ENCODE results near the gene KSR2. TPM values are rescaled to one million over a fixed set of nuclear protein-coding genes. Genes with fewer than 3 reads are reported as not detected.

Gene KSR2
- total and polyA plus RNA-seq, 2 of the 13 experiments (the other 11 are each of a cell fraction or from before 2014, with no cell fraction given), result 0.02 TPM; not detected in 1

- in situ Hi-C loops (cut with HindIII; ENCODE audit: extremely low pct_ligation_motif_present, low pct_unique_long_range_greater_than_20kb), result no loop called here
- intact Hi-C loops (cut with micrococcal nuclease; ENCODE audit: unreplicated experiment), result loop anchor here (5.0 kb wide), 1 partner anchor 138 kb away; no protein-coding TSS in a partner anchor
- Histone ChIP-seq H3K36me3 (replicated peaks in 1 of 2; ENCODE audit: control insufficient read depth in 1 of 2, insufficient read depth in 2 of 2, low read length in 2 of 2) (peaks cover 3 to 13% of the 10 kb centered on the region in 2 experiments; a peak in 4 of 5 replicates), H3K4me3 (replicated peaks in 1 of 3; ENCODE audit: insufficient read depth in 1 of 3, low read depth in 2 of 3, low read length in 3 of 3) (no peak overlapping the region), H3K27ac (ENCODE audit: extremely low read length, insufficient read depth, low read length) (no peak overlapping the region), H3K79me2 (ENCODE audit: insufficient read depth, low read length) (peaks cover 15% of the 10 kb centered on the region), H3K9me3 (ENCODE audit: low read length) (no peaks in the 10 kb centered on the region), H3K27me3 (ENCODE audit: control insufficient read depth in 1 of 2, insufficient read depth in 2 of 2, low read length in 2 of 2) (no peaks in the 10 kb centered on the region), H3K9ac (ENCODE audit: insufficient read depth, low read depth, low read length) (no peak overlapping the region), H3K4me2 (ENCODE audit: low read depth, low read length) (no peak overlapping the region; the same call in 1 of the 2 replicates), H3K4me1 (ENCODE audit: insufficient read depth, low read length) (peaks cover 35% of the 10 kb centered on the region), H4K20me1 (ENCODE audit: insufficient read depth, low read length) (no peaks in the 10 kb centered on the region), H2AFZ (ENCODE audit: low read length) (no peak overlapping the region)
- ChIA-PET CTCF (ENCODE audit: low intra/inter-chr PET ratio, low total read pairs) (no interaction called here), POLR2A (no interaction called here)
- TF ChIP-seq ARNT (IDR thresholded peaks at IDR 0.05) (no peak), ZNF816 (CRISPR knock-in tag; IDR thresholded peaks at IDR 0.05; ENCODE audit: borderline replicate concordance) (no peak), ZNF143 (CRISPR knock-in tag; IDR thresholded peaks at IDR 0.05) (no peak), ZKSCAN1 (IDR thresholded peaks at IDR 0.05; ENCODE audit: low read length) (no peak), ZMAT3 (CRISPR knock-in tag; conservative IDR thresholded peaks at IDR 0.05) (no peak), ZNF747 (CRISPR knock-in tag; IDR thresholded peaks at IDR 0.05; ENCODE audit: borderline replicate concordance) (no peak), CENPT (CRISPR knock-in tag; IDR thresholded peaks at IDR 0.05; ENCODE audit: low read depth) (no peak), U2AF2 (IDR thresholded peaks at IDR 0.05; ENCODE audit: low read depth, low read length) (no peak), HNRNPK (IDR thresholded peaks at IDR 0.05; ENCODE audit: low read depth, low read length, poor library complexity, severe bottlenecking) (no peak), ZNF614 (CRISPR knock-in tag; IDR thresholded peaks at IDR 0.05; ENCODE audit: borderline replicate concordance) (no peak), ZNF883 (CRISPR knock-in tag; IDR thresholded peaks at IDR 0.05; ENCODE audit: not compliant biosample characterization) (no peak), PLSCR1 (CRISPR knock-in tag; IDR thresholded peaks at IDR 0.05; ENCODE audit: borderline replicate concordance) (no peak), HMG20A (CRISPR knock-in tag; IDR thresholded peaks at IDR 0.05; ENCODE audit: borderline replicate concordance) (no peak), PRDM15 (CRISPR knock-in tag; IDR thresholded peaks at IDR 0.05) (no peak), NFYC (CRISPR knock-in tag; IDR thresholded peaks at IDR 0.05) (no peak), KAT2B (IDR thresholded peaks at IDR 0.05; ENCODE audit: borderline replicate concordance, low read depth, low read length) (no peak), ZC3H13 (CRISPR knock-in tag; IDR thresholded peaks at IDR 0.05) (no peak), ZNF75D (CRISPR knock-in tag; IDR thresholded peaks at IDR 0.05; ENCODE audit: borderline replicate concordance) (no peak)
- TF ChIP-seq, protein P1, sequence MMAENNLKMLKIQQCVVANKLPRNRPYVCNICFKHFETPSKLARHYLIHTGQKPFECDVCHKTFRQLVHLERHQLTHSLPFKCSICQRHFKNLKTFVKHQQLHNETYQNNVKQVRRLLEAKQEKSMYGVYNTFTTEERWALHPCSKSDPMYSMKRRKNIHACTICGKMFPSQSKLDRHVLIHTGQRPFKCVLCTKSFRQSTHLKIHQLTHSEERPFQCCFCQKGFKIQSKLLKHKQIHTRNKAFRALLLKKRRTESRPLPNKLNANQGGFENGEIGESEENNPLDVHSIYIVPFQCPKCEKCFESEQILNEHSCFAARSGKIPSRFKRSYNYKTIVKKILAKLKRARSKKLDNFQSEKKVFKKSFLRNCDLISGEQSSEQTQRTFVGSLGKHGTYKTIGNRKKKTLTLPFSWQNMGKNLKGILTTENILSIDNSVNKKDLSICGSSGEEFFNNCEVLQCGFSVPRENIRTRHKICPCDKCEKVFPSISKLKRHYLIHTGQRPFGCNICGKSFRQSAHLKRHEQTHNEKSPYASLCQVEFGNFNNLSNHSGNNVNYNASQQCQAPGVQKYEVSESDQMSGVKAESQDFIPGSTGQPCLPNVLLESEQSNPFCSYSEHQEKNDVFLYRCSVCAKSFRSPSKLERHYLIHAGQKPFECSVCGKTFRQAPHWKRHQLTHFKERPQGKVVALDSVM (CRISPR knock-in tag; IDR thresholded peaks at IDR 0.05), result no peak
- FAIRE-seq, result no peak
- whole genome bisulfite sequencing (ENCODE audit: low lambda C conversion rate), result 60% methylated on average over 2 of the region's 2 CpGs
- no peak for ATAC-seq
- no peak for DNase-seq (ENCODE audit: low spot score)
- BruUV-seq (replicated peaks), result no TSS peak
These were observed 46.5 kb upstream of the KSR2 start for GRCh38 chr12:118015306-118015705.

Data from HepG2 (cell line).